Stomach (tissue), 9 donors: ENCODE data around the gene WDR49. TPM values are rescaled to one million over a fixed set of nuclear protein-coding genes. Genes with fewer than 3 reads are reported as not detected.
"Not testable (repeated sequence)": the region's sequence is repeated elsewhere in the genome, so short reads cannot be mapped to it uniquely, and the experiment has no call there.

Experiments
- DNase-seq, 2 donors: peaks; one replicate each; pipeline versions ENCODE4 v3.0.0 to v3.0.0-alpha.2; 2013 to 2019
- H3K27ac ChIP-seq, 5 donors: fragments of 200-600 bp in 4 of 5; sonication (generic) in 4 of 5; one replicate each; pipeline ENCODE4 v1.5.1; 2013 to 2019; ENCODE audit warnings: mild to moderate bottlenecking in 1 of 5, moderate library complexity in 1 of 5
- H3K27me3 ChIP-seq, 3 donors: fragments of 200-600 bp; sonication (generic); one replicate each; pipeline ENCODE4 v1.5.1; 2017 to 2019; ENCODE audit warnings: mixed run types in 1 of 3
- H3K36me3 ChIP-seq, 4 donors: fragments of 200-600 bp; sonication (generic); 1 replicate in 3 of 4; 2 replicates in 1 of 4; pipeline ENCODE4 v1.5.1; 2016 to 2019
- H3K4me1 ChIP-seq, 4 donors: fragments of 200-600 bp; sonication (generic); one replicate each; pipeline ENCODE4 v1.5.1; 2016 to 2019
- H3K4me3 ChIP-seq, 4 donors: fragments of 200-600 bp; sonication (generic) in 3 of 4; one replicate each; pipeline ENCODE4 v1.5.1; 2016 to 2019; ENCODE audit warnings: mild to moderate bottlenecking in 1 of 4
- H3K9me3 ChIP-seq, 4 donors: fragments of 200-600 bp; sonication (generic); one replicate each; pipeline ENCODE4 v1.5.1; 2016 to 2019
- EP300 ChIP-seq: sonication (generic); formaldehyde crosslinking; IDR thresholded peaks from one replicate; pipeline ENCODE4 v1.6.1; 2017; ENCODE audit warnings: antibody characterized with exemption
- POLR2A ChIP-seq, 4 donors: fragments of 450-650 bp; IDR thresholded peaks; one replicate each; pipeline ENCODE4 v1.6.1; 2016; ENCODE audit warnings: antibody characterized with exemption in 4 of 4, control low read depth in 2 of 4, mild to moderate bottlenecking in 1 of 4, moderate library complexity in 1 of 4
- POLR2AphosphoS5 ChIP-seq, 3 donors: sonication (generic); formaldehyde crosslinking; IDR thresholded peaks; one replicate each; pipeline ENCODE4 v1.6.1; 2016; ENCODE audit warnings: antibody characterized with exemption in 3 of 3
- WGBS, 5 donors: extraction: QIAGEN DNeasy Blood & Tissue Kit in 3 of 5; methylation state at CpG; one replicate each; pipeline versions ENCODE4 v1.1.5 to v1.1.7; 2013 to 2018; 5-methylcytosine and 5-hydroxymethylcytosine counted together
- intact Hi-C: fragments of 100-400 bp; cut with DNase I; formaldehyde crosslinking; loops from one replicate; pipeline ENCODE4 v1.15.1; 2023; ENCODE audit warnings: low total_unique reads
- polyA plus RNA-seq, 3 donors: library from polyadenylated mRNA; stranded (reverse); fragments of 200-250 nt; gene quantifications; one replicate each; pipeline ENCODE4 v1.2.3, GENCODE V29; 2013
- total RNA-seq, 5 donors: library from RNA; depleted of rRNA; stranded (reverse); fragments of >200 nt; gene quantifications; one replicate each; pipeline versions ENCODE4 v1.1.0 to v1.2.3, GENCODE V29; 2014 to 2016
- TF ChIP-seq, protein P1 (sequence below), 7 experiments: fragments of 450-650 bp in 4 of 7; fragments of 200-600 bp in 3 of 7; sonication (generic) in 3 of 7; IDR thresholded peaks; one replicate each; pipeline ENCODE4 v1.5.1; 2016 to 2019; ENCODE audit warnings: antibody characterized with exemption in 7 of 7, control low read depth in 2 of 7, mild to moderate bottlenecking in 1 of 7
- donor health status: healthy with polysubstance abuse.
- donor health status: Bipolar disorder and iron deficiency.
- donor health status: healthy.

The WDR49 gene
- total and polyA plus RNA-seq, 8 donors = 0.33 to 2.2 (median 1.5) TPM; not detected in 5

DNA sequence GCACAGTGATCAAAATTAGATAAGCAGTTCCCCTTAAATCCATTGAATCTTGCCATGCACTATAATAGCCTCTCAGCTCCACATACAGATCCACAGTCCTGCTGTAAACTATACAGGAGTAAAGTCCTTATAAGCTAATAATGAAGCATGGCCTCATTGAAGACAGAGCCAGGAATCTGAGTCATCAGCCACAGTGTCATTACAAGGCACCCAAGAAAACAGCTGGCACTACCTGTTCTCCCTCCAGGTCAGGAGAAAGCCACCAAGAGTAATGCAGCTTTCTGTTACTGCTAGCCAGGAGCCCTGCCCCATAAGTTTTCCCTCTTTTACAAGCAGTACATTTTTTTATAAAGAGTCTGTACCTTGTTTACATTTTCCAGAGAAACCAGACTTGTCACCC is 27.3 kb downstream of the WDR49 start:
- TF ChIP-seq, protein P1, sequence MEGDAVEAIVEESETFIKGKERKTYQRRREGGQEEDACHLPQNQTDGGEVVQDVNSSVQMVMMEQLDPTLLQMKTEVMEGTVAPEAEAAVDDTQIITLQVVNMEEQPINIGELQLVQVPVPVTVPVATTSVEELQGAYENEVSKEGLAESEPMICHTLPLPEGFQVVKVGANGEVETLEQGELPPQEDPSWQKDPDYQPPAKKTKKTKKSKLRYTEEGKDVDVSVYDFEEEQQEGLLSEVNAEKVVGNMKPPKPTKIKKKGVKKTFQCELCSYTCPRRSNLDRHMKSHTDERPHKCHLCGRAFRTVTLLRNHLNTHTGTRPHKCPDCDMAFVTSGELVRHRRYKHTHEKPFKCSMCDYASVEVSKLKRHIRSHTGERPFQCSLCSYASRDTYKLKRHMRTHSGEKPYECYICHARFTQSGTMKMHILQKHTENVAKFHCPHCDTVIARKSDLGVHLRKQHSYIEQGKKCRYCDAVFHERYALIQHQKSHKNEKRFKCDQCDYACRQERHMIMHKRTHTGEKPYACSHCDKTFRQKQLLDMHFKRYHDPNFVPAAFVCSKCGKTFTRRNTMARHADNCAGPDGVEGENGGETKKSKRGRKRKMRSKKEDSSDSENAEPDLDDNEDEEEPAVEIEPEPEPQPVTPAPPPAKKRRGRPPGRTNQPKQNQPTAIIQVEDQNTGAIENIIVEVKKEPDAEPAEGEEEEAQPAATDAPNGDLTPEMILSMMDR (IDR thresholded peaks at IDR 0.05) = no peak
- TF ChIP-seq POLR2AphosphoS5 (IDR thresholded peaks at IDR 0.05) (no peak), EP300 (no peak), POLR2A (IDR thresholded peaks at IDR 0.05) (no peak)
- no peak for DNase-seq
- intact Hi-C loops = no loop called here
- no peaks in the 10 kb centered on the region for H3K27me3 ChIP-seq
- no peaks in the 10 kb centered on the region for H3K4me1 ChIP-seq
- H3K36me3 ChIP-seq = no peaks in the 10 kb centered on the region
- no peak overlapping the region for H3K4me3 ChIP-seq
- H3K9me3 ChIP-seq = no peaks in the 10 kb centered on the region
- no peak overlapping the region for H3K27ac ChIP-seq

DNA sequence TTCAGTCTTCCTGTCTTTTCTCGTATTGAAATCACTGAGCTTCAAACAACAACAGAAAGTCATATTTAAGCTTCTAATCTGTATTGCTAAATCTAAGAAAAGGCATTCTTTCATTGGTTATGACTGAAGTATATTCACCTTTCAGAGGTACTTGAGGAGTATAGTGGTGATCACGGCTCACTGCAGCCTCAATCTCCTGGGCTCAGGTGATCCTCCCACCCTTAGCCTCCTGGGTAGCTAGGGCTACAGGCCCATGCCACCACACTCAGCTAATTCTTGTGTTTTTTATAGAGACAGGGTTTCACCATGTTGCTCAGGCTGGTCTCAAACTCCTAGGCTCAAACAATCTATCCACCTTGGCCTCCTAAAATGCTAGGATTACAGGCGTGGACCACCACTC is 38.7 kb downstream of the WDR49 start:
- H3K27me3 ChIP-seq = no peaks in the 10 kb centered on the region
- no peak overlapping the region for H3K27ac ChIP-seq
- no peak overlapping the region for H3K4me3 ChIP-seq
- H3K36me3 ChIP-seq = no peaks in the 10 kb centered on the region
- intact Hi-C loops = no loop called here
- WGBS, 5 donors = 75 to 87% (median 86%) methylated on average over 3 of the region's 3 CpGs
- H3K4me1 ChIP-seq = no peaks in the 10 kb centered on the region
- H3K9me3 ChIP-seq = no peaks in the 10 kb centered on the region
- DNase-seq = no peak
- TF ChIP-seq EP300 (no peak), POLR2A (IDR thresholded peaks at IDR 0.05) (no peak), POLR2AphosphoS5 (IDR thresholded peaks at IDR 0.05) (no peak)
- TF ChIP-seq, protein P1 (IDR thresholded peaks at IDR 0.05) = no peak

DNA sequence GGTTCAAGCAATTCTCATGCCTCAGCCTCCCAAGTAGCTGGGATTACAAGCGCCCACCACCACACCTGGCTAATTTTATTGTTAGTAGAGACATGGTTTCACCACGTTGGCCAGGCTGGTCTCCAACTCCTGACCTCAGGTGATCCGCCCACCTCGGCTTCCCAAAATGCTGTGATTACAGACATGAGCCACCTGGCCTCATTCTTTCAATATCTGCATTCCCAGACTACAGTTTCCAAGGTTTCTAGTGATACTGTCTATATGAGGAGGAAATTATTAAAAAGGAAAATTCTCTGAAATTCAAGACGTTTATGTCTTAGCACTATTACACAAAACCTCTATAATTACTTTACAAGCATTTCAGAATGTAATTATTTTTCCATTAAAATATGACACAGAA is 39.5 kb downstream of the WDR49 start:
- H3K36me3 ChIP-seq, H3K4me3 ChIP-seq, H3K27me3 ChIP-seq, DNase-seq, H3K9me3 ChIP-seq, H3K4me1 ChIP-seq, H3K27ac ChIP-seq, intact Hi-C loops: not testable (repeated sequence)
- WGBS, 5 donors = 64 to 82% (median 79%) methylated on average over 5 of the region's 5 CpGs

DNA sequence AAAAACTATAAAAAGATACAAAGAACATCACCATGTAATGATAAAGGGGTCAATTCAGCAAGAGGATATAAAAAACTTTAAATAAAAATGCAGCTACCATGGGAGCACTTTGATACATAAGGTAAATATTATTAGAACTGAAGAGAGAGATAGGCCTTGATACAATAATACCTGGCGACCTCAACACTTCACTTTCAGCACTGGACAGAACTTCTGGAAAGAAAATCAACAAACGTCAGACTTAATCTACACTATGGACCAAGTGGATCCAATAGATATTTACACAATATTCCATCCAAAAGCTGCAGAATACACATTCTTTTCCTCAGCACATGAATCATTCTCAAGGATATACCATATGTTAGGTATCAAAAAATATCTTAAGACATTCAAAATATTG is 42.0 kb downstream of the WDR49 start:
- no peak for DNase-seq
- 17 to 55% (median 38%) methylated on average over 2 of the region's 2 CpGs for WGBS, 5 donors
- H3K27me3 ChIP-seq = no peaks in the 10 kb centered on the region
- H3K9me3 ChIP-seq = no peaks in the 10 kb centered on the region
- H3K4me3 ChIP-seq = no peak overlapping the region
- TF ChIP-seq POLR2AphosphoS5 (IDR thresholded peaks at IDR 0.05) (no peak), EP300 (no peak), POLR2A (IDR thresholded peaks at IDR 0.05) (no peak)
- TF ChIP-seq, protein P1 (IDR thresholded peaks at IDR 0.05) = no peak
- H3K27ac ChIP-seq = no peak overlapping the region
- intact Hi-C loops = no loop called here
- no peaks in the 10 kb centered on the region for H3K36me3 ChIP-seq
- no peaks in the 10 kb centered on the region for H3K4me1 ChIP-seq

DNA sequence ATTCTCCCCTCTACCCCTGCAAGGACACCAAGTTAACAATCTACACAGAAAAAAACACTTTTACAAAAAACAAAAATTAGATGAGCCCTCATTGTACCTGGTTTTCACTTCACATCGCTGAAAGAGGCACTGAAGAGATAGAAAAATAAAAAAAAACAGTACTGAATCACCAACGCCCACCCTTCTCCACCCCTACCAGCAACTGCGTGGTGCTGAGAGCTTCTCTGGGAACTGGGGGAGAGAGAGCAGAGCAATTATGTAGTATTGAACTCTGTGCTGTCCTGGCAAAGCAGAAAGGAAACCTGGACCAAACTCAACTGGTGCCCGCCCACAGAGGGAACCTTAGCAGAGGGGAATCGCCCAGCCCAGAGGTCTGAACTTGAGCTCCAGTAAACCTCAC is 44.6 kb downstream of the WDR49 start:
- no peak for DNase-seq
- Histone ChIP-seq H3K4me1 (no peaks in the 10 kb centered on the region), H3K36me3 (no peaks in the 10 kb centered on the region), H3K27me3 (no peaks in the 10 kb centered on the region), H3K4me3 (no peak overlapping the region), H3K9me3 (no peaks in the 10 kb centered on the region), H3K27ac (no peak overlapping the region)
- intact Hi-C loops = no loop called here
- WGBS, 5 donors = 72 to 87% (median 83%) methylated on average over 4 to 5 of the region's 5 CpGs
- TF ChIP-seq POLR2A (IDR thresholded peaks at IDR 0.05) = no peak
- no peak for TF ChIP-seq POLR2AphosphoS5 (IDR thresholded peaks at IDR 0.05)
